Heart right ventricle (tissue), 16 donors: ENCODE data around the gene EIF2B5. TPM values are rescaled to one million over a fixed set of nuclear protein-coding genes. Genes with fewer than 3 reads are reported as not detected.

ENCODE experiments used
- ATAC-seq, 8 donors: fragments of 200-7000 bp; cut with Tn5 transposase; one replicate each; pipeline ENCODE4 v1.9.1; 2020; ENCODE audit warnings: mild to moderate bottlenecking in 8 of 8, moderate library complexity in 8 of 8, moderate number of reproducible peaks in 1 of 8
- DNase-seq, 2 donors: peaks; one replicate each; pipeline ENCODE4 v3.0.0-alpha.2; 2020
- H3K27ac ChIP-seq, 10 donors: fragments of 200-600 bp; sonication (generic) in 2 of 10; one replicate each; pipeline versions ENCODE4 v1.5.0 to v1.8.0; 2020 to 2022; ENCODE audit warnings: mild to moderate bottlenecking in 3 of 10
- H3K27me3 ChIP-seq, 7 donors: fragments of 200-600 bp; one replicate each; pipeline ENCODE4 v1.8.0; 2021 to 2022; ENCODE audit warnings: mild to moderate bottlenecking in 2 of 7
- H3K36me3 ChIP-seq, 9 donors: fragments of 200-600 bp; sonication (generic) in 1 of 9; one replicate each; pipeline versions ENCODE4 v1.5.0 to v1.8.0; 2020 to 2022; ENCODE audit warnings: mild to moderate bottlenecking in 2 of 9
- H3K4me1 ChIP-seq, 9 donors: fragments of 200-600 bp; sonication (generic) in 1 of 9; one replicate each; pipeline versions ENCODE4 v1.5.0 to v1.8.0; 2020 to 2022; ENCODE audit warnings: mild to moderate bottlenecking in 4 of 9
- H3K4me3 ChIP-seq, 10 donors: fragments of 200-600 bp; sonication (generic) in 2 of 10; one replicate each; pipeline versions ENCODE4 v1.5.0 to v1.8.0; 2020 to 2022; ENCODE audit warnings: mild to moderate bottlenecking in 7 of 10, moderate library complexity in 2 of 10
- H3K9me3 ChIP-seq, 11 donors: fragments of 200-600 bp in 10 of 11; sonication (generic) in 2 of 11; one replicate each; pipeline versions ENCODE4 v1.5.0 to v1.8.0; 2013 to 2022; ENCODE audit warnings: mild to moderate bottlenecking in 2 of 11, control low read depth in 1 of 11, moderate library complexity in 1 of 11
- CTCF ChIP-seq, 9 donors: fragments of 200-600 bp; sonication (generic) in 2 of 9; IDR thresholded peaks; one replicate each; pipeline versions ENCODE4 v1.5.0 to v1.8.0; 2021 to 2022; ENCODE audit warnings: antibody characterized with exemption in 9 of 9, mild to moderate bottlenecking in 5 of 9, moderate library complexity in 1 of 9
- WGBS, 2 donors: extraction: QIAGEN DNeasy Blood & Tissue Kit; methylation state at CpG; one replicate each; pipeline ENCODE4 v1.1.7; 2013; ENCODE audit warnings: inconsistent platforms in 1 of 2; 5-methylcytosine and 5-hydroxymethylcytosine counted together
- intact Hi-C, 10 donors: fragments of 100-400 bp; cut with DNase I; formaldehyde crosslinking; loops; one replicate each; pipeline versions ENCODE4 v1.11.1 to v1.14.2; 2022
- polyA plus RNA-seq, 2 donors: library from polyadenylated mRNA; stranded (reverse); fragments of 200-250 nt; gene quantifications; one replicate each; pipeline ENCODE4 v1.2.3, GENCODE V29; 2013
- total RNA-seq, 10 donors: library from RNA; stranded (reverse); fragmentation: NEBNext Ultra II Directional in 3 of 10; extraction: Animal tissue kit (Norgen Biotek cat#: 25700) in 3 of 10; gene quantifications; one replicate each; pipeline versions ENCODE4 v1.2.1 to v1.2.4, GENCODE V29; 2021 to 2023
- donor health status: Arrhythmogenic right ventricular cardiomyopathy.
- donor health status: ischemic (EF 13 %, LVEDD 7.1; RV severe dilation, severe dysfunction).
- donor health status: healthy with polysubstance abuse.
- donor health status: DM: no; HTN: yes; CAD: no.
- donor health status: DM: no; HTN: no; CAD: no.
- donor health status: ischemic (EF 25% LVEDD 6.9; RV normal size, moderate dysfunction).
- donor health status: ischemic (EF 25% LVEDD 5.7; RV mildly dilated, moderate dysfunction).
- donor health status: healthy.
- donor health status: DM: yes; HTN: yes; CAD: no.
- donor health status: Ischemic cardiomyopathy.
- donor health status: ischemic (EF 35%, LVEDD 5.7; RV mildly dilated, moderate dysfunction).
- donor health status: nonischemic (EF 11% LVEDD 7.7; RV severe dilation, severe dysfunction).
- donor health status: DM: yes; HTN: yes; CAD: no.
- donor health status: PGD.
- donor health status: ischemic (EF 29% LVEDD 5.4; RV normal size, mild dysfunction).
- donor health status: nonischemic (EF 23%, LVEDD 6.1; RV moderate dilation, normal function).

The EIF2B5 gene
- total and polyA plus RNA-seq, 12 donors, result 26.8 to 44.6 (median 31.6) TPM

GRCh38 chr3:184184546-184185230, 49.5 kb downstream of the EIF2B5 start:
- no peaks in the 10 kb centered on the region for H3K9me3 ChIP-seq
- peaks cover 13 to 80% (median 55%) of the 10 kb centered on the region in 9 donors for H3K36me3 ChIP-seq
- H3K4me3 ChIP-seq, result peak overlapping the region in 1 of 10 donors; percentile 96
- no peak for ATAC-seq
- peaks cover 11 to 37% (median 31%) of the 10 kb centered on the region in 9 donors for H3K4me1 ChIP-seq
- TF ChIP-seq CTCF (IDR thresholded peaks at IDR 0.05), result no peak
- peak overlapping the region in 9 of 10 donors; percentile 77 to 96 (median 92) for H3K27ac ChIP-seq
- intact Hi-C loops, result loop anchor here in 6 of 10 donors (2.0 to 10.0 kb wide), 10 partner anchors 37 to 167 kb away; partner anchors contain the start of genes ALG3 (in 5 of the 6), EEF1AKMT4 (in 5 of the 6), EIF2B5 (in 2 of the 6) and ABCC5 (in 1 of the 6)
- WGBS, 2 donors, result 95 to 96% methylated on average over 18 of the region's 18 CpGs
- H3K27me3 ChIP-seq, result no peaks in the 10 kb centered on the region
- DNase-seq, result no peak

GRCh38 chr3:184185461-184186183, 50.5 kb downstream of the EIF2B5 start:
- DNase-seq (peak; percentile 99 to 100), ATAC-seq (peak; percentile 96 to 99 (median 98))
- peaks cover 11 to 35% (median 30%) of the 10 kb centered on the region in 9 donors for H3K4me1 ChIP-seq
- H3K27ac ChIP-seq, result peak overlapping the region; percentile 68 to 96 (median 92)
- H3K27me3 ChIP-seq, result no peaks in the 10 kb centered on the region
- peak overlapping the region; percentile 72 to 99 (median 92) for H3K4me3 ChIP-seq
- TF ChIP-seq CTCF (IDR thresholded peaks at IDR 0.05), result no peak
- intact Hi-C loops, result loop anchor here in 6 of 10 donors (2.0 to 10.0 kb wide), 11 partner anchors 38 to 168 kb away; partner anchors contain the start of genes ALG3 (in 6 of the 6), EEF1AKMT4 (in 6 of the 6), EIF2B5 (in 2 of the 6) and ABCC5 (in 1 of the 6)
- H3K9me3 ChIP-seq, result no peaks in the 10 kb centered on the region
- H3K36me3 ChIP-seq, result peaks cover 14 to 80% (median 54%) of the 10 kb centered on the region in 9 donors
- 1 to 2% methylated on average over 55 of the region's 55 CpGs for WGBS, 2 donors

- H3K27me3 ChIP-seq, result no peaks in the 10 kb centered on the region
- intact Hi-C loops, result loop anchor here in 6 of 10 donors (2.0 to 10.0 kb wide), 9 partner anchors 39 to 169 kb away; partner anchors contain the start of genes ALG3 (in 6 of the 6), EEF1AKMT4 (in 6 of the 6), ABCC5 (in 1 of the 6) and EIF2B5 (in 1 of the 6)
- TF ChIP-seq CTCF (IDR thresholded peaks at IDR 0.05), result no peak
- peaks cover 11 to 35% (median 30%) of the 10 kb centered on the region in 9 donors for H3K4me1 ChIP-seq
- 1% methylated on average over 45 of the region's 45 CpGs for WGBS, 2 donors
- H3K9me3 ChIP-seq, result no peaks in the 10 kb centered on the region
- peak within 1 kb of the TSS; percentile 72 to 99 (median 92) for H3K4me3 ChIP-seq
- H3K27ac ChIP-seq, result peak within 1 kb of the TSS; percentile 68 to 96 (median 92)
- ATAC-seq, result peak; percentile 7 to 72 (median 36)
- peak in 1 of 2 donors; percentile 58 for DNase-seq
- peaks cover 12 to 80% (median 54%) of the 10 kb centered on the region in 9 donors for H3K36me3 ChIP-seq
These were observed 51.2 kb downstream of the EIF2B5 start, which contains the start of gene ABCF3 for GRCh38 chr3:184186184-184186901. Gene ABCF3 (plus strand): TSS chr3:184186199. CDS start chr3:184186208, 9 bp downstream.
